WI38 (cell line): ENCODE measurements around the gene CPNE5.
"Not testable (repeated sequence)": the region's sequence is repeated elsewhere in the genome, so short reads cannot be mapped to it uniquely, and the experiment has no call there.

Experiments used
- H3K4me3 ChIP-seq: 2 replicates; pipeline ENCODE4 v1.5.1; 2011; ENCODE audit warnings: low read depth, mild to moderate bottlenecking, control low read depth, low read length
- CTCF ChIP-seq: IDR thresholded peaks from 2 replicates; pipeline ENCODE4 v1.5.1; 2012; ENCODE audit warnings: low read depth, mild to moderate bottlenecking, control low read depth, low read length

The CPNE5 gene

GRCh38 chr6:36715469-36715868, 123.8 kb downstream of the CPNE5 start:
- no peak for TF ChIP-seq CTCF
- H3K4me3 ChIP-seq, result no peak overlapping the region

DNA sequence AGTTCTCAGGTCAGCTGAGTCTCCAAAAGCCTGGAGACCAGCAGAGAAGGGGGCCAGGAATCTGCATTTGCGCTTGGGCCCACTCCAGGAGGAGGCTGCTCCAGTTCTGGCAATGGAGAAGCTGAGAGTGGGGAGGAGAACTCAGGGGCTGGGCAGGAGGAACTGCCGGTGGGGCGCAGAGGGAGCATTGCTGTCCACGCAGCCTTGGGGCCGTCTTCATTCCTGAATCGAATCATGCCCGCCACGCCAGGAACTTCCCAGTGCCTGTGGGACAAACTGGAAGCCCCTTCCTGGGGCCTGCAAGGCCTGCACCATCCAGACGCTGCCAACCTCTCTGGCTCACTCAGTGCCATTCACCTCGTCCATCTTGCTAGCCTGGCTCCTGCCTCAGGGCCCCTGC, 124.7 kb downstream of the CPNE5 start:
- TF ChIP-seq CTCF, result no peak
- H3K4me3 ChIP-seq, result no peak overlapping the region

GRCh38 chr6:36713846-36714245, 125.4 kb downstream of the CPNE5 start:
- H3K4me3 ChIP-seq, result no peak overlapping the region
- TF ChIP-seq CTCF, result no peak

GRCh38 chr6:36712816-36713215, 126.4 kb downstream of the CPNE5 start:
- no peak overlapping the region for H3K4me3 ChIP-seq
- no peak for TF ChIP-seq CTCF

DNA sequence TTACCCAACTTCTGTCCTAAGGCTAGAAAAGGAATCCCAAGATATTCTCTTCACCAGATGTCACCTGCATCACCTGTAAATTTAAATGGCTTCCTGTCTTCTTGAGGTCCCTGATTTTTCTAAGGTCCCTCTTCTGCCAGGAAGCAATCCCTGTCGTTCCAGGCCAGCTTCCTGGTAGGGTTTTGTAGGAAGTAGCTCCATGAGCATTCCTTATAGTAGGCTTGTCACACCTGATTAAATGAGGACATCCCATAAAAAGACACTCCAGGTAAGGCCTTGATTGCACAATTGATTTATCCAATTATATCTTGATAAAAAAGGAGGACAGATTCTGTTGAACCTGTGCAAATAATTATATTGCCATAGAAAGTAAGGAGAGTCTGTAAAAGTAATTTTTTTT, 132.9 kb downstream of the CPNE5 start:
- TF ChIP-seq CTCF, result no peak

GRCh38 chr6:36704961-36705577, 134.2 kb downstream of the CPNE5 start:
- H3K4me3 ChIP-seq, result not testable (repeated sequence)

More for the DNA sequence above, 132.9 kb downstream of the CPNE5 start:
- H3K4me3 ChIP-seq, result no peak overlapping the region

- no peak overlapping the region for H3K4me3 ChIP-seq
- no peak for TF ChIP-seq CTCF
Measured at GRCh38 chr6:36703982-36704381, 135.3 kb downstream of the CPNE5 start.

DNA sequence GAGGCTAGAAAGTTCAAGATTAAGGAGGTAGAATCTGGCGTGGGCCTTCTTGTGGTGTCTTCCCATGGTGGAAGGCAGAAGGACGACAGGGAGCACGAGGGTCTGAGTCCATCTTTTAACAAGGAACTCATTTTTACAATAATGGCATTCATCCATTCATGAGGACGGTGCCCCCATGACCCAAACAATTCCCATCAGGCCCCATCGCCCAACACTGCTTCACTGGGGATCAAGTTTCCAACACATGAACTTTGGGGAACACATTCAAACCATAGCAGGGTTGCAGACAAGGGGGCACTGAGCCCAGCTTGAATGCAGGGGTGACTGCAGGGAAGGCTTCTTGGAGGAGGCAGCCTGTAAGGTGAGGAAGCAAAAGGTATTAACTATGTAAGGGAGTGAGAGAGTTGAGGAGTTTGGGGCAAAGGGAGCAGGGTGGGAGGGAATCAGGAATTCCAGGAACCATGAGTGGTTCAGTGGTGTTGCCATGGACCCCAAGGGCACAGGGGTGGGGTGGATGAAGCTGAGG, 136.1 kb downstream of the CPNE5 start:
- H3K4me3 ChIP-seq, result no peak overlapping the region
- no peak for TF ChIP-seq CTCF
